GM12878 (cell line): ENCODE results near the gene LOXL3. TPM values are rescaled to one million over a fixed set of nuclear protein-coding genes. Genes with fewer than 3 reads are reported as not detected.

Experiments used
- ATAC-seq: fragments of 200-7000 bp; cut with Tn5 transposase; 3 replicates; pipeline ENCODE4 v1.9.1; 2020; ENCODE audit warnings: mild to moderate bottlenecking, moderate library complexity
- BruUV-seq: library from RNA; stranded (reverse); fragments of 400-500 nt; replicated peaks from 2 replicates; lab custom pipeline; 2021; lab: Mats Ljungman, UMichigan
- CTCF ChIA-PET: fragments of 300-600 bp; sonication (Branson Sonifier 250); formaldehyde crosslinking; extraction: SDS; loops from one replicate; lab custom pipeline; 2021; ENCODE audit warnings: inconsistent platforms; lab: Yijun Ruan, JAX
- POLR2A ChIA-PET: fragments of 350-600 bp; formaldehyde crosslinking; extraction: SDS; loops from one replicate; lab custom pipeline; 2021; ENCODE audit warnings: inconsistent platforms; lab: Charles Lee
- RAD21 ChIA-PET: fragments of 300-600 bp; sonication (Branson Sonifier 250); formaldehyde crosslinking; loops from one replicate; lab custom pipeline; 2023; ENCODE audit warnings: antibody characterized with exemption; ENCODE audit not compliant: unreplicated experiment; lab: Charles Lee
- SMC1A ChIA-PET: fragments of 300-600 bp; sonication (Branson Sonifier 250); formaldehyde crosslinking; loops from one replicate; lab custom pipeline; 2023; ENCODE audit not compliant: unreplicated experiment, uncharacterized antibody; lab: Charles Lee
- DNase-seq: peaks from one replicate; pipeline ENCODE4 v3.0.0-alpha.2; 2011; ENCODE audit warnings: low read depth, low spot score
- FAIRE-seq: peaks from 3 replicates; lab custom pipeline; 2011; peaks lifted over from hg19 to GRCh38; lab: Jason Lieb, UNC
- H2AFZ ChIP-seq: 2 replicates; pipeline ENCODE4 v1.6.0; 2011; ENCODE audit warnings: low read depth, low read length, control low read depth; ENCODE audit not compliant: control insufficient read depth
- H3K27ac ChIP-seq: 2 replicates; pipeline ENCODE4 v1.5.1; 2011; ENCODE audit warnings: control low read depth; ENCODE audit not compliant: control insufficient read depth, insufficient read depth
- H3K27me3 ChIP-seq, 2 experiments: replicated peaks in 1 of 2; 2 replicates each; pipeline versions ENCODE4 v1.6.0 to v1.6.1; 2011; ENCODE audit warnings: low read length in 1 of 2; ENCODE audit not compliant: control insufficient read depth in 2 of 2, insufficient read depth in 2 of 2
- H3K36me3 ChIP-seq, 2 experiments: 2 replicates each; pipeline ENCODE4 v1.5.1; 2011; ENCODE audit warnings: low read length in 1 of 2; ENCODE audit not compliant: control insufficient read depth in 2 of 2, insufficient read depth in 2 of 2
- H3K4me1 ChIP-seq: 2 replicates; pipeline ENCODE4 v1.6.1; 2011; ENCODE audit warnings: mild to moderate bottlenecking, low read length, moderate library complexity, mixed read lengths; ENCODE audit not compliant: control insufficient read depth, insufficient read depth
- H3K4me2 ChIP-seq: 2 replicates; pipeline ENCODE4 v1.6.0; 2011; ENCODE audit warnings: control low read depth; ENCODE audit not compliant: control insufficient read depth, insufficient read depth
- H3K4me3 ChIP-seq: fragments of 200-600 bp; sonication (generic); 2 replicates; pipeline ENCODE4 v1.5.1; 2016
- H3K79me2 ChIP-seq: 2 replicates; pipeline ENCODE4 v1.6.0; 2011; ENCODE audit warnings: low read length; ENCODE audit not compliant: control insufficient read depth, insufficient read depth
- H3K9ac ChIP-seq: 2 replicates; pipeline ENCODE4 v1.8.0; 2011; ENCODE audit warnings: low read length, control low read depth, mixed read lengths; ENCODE audit not compliant: control insufficient read depth, insufficient read depth
- H3K9me3 ChIP-seq: replicated peaks from 3 replicates; pipeline ENCODE4 v1.5.1; 2011; ENCODE audit warnings: mild to moderate bottlenecking, low read length; ENCODE audit not compliant: control insufficient read depth, insufficient read depth
- H4K20me1 ChIP-seq: 2 replicates; pipeline ENCODE4 v1.6.0; 2011; ENCODE audit not compliant: control insufficient read depth, insufficient read depth
- ASH2L ChIP-seq: fragments of 300-600, 200-600 bp; sonication (generic); IDR thresholded peaks from 2 replicates; pipeline ENCODE4 v1.6.1; 2017; ENCODE audit warnings: low read depth, mild to moderate bottlenecking, borderline replicate concordance
- ATF7 ChIP-seq: fragments of 450-650 bp; IDR thresholded peaks from 2 replicates; pipeline ENCODE4 v1.6.1; 2016; ENCODE audit warnings: low read depth, mild to moderate bottlenecking
- CBX5 ChIP-seq: sonication (generic); IDR thresholded peaks from 2 replicates; pipeline ENCODE4 v1.6.1; 2016; ENCODE audit warnings: low read depth, moderate library complexity, mild to moderate bottlenecking, inconsistent platforms
- CREB1 ChIP-seq: IDR thresholded peaks from 2 replicates; pipeline ENCODE4 v1.6.1; 2012; ENCODE audit warnings: low read depth, mild to moderate bottlenecking, inconsistent platforms
- CREM ChIP-seq: IDR thresholded peaks from 2 replicates; pipeline ENCODE4 v1.6.1; 2014; ENCODE audit warnings: antibody characterized with exemption, low read depth
- ESRRA ChIP-seq: IDR thresholded peaks from 2 replicates; pipeline ENCODE4 v1.6.1; 2012; ENCODE audit warnings: mild to moderate bottlenecking, low read length, improper control_type of control experiment
- HCFC1 ChIP-seq: fragments of 150-350 bp; IDR thresholded peaks from 2 replicates; pipeline ENCODE4 v1.6.1; 2014; ENCODE audit warnings: low read length
- KDM1A ChIP-seq: fragments of 200-600 bp; sonication (generic); IDR thresholded peaks from 2 replicates; pipeline ENCODE4 v1.6.1; 2016; ENCODE audit warnings: borderline replicate concordance
- MXI1 ChIP-seq: fragments of 150-350 bp; IDR thresholded peaks from 2 replicates; pipeline ENCODE4 v1.6.1; 2011; ENCODE audit warnings: low read depth, mild to moderate bottlenecking, inconsistent platforms, low read length, improper control_type of control experiment
- NBN ChIP-seq: fragments of 450-650 bp; IDR thresholded peaks from 2 replicates; pipeline ENCODE4 v1.6.1; 2016
- NR2C1 ChIP-seq: fragments of 450-650 bp; IDR thresholded peaks from 2 replicates; pipeline ENCODE4 v1.6.1; 2017; ENCODE audit warnings: antibody characterized with exemption, mild to moderate bottlenecking, moderate library complexity
- NRF1 ChIP-seq: conservative IDR thresholded peaks from 2 replicates; pipeline ENCODE4 v1.6.1; 2011; ENCODE audit warnings: mild to moderate bottlenecking, low read depth, low read length, improper control_type of control experiment
- POLR2A ChIP-seq: IDR thresholded peaks from 2 replicates; pipeline ENCODE4 v1.6.1; 2011; ENCODE audit warnings: low read depth, mild to moderate bottlenecking, low read length
- POLR2AphosphoS5 ChIP-seq: IDR thresholded peaks from 2 replicates; pipeline ENCODE4 v1.6.1; 2011; ENCODE audit warnings: mild to moderate bottlenecking, low read length, inconsistent platforms
- RELA ChIP-seq: fragments of 450-650 bp; IDR thresholded peaks from 2 replicates; pipeline ENCODE4 v1.8.0; 2014; ENCODE audit warnings: borderline replicate concordance; ENCODE audit not compliant: partially characterized antibody
- SIX5 ChIP-seq: IDR thresholded peaks from 2 replicates; pipeline ENCODE4 v1.6.1; 2011; ENCODE audit warnings: mild to moderate bottlenecking, low read depth, low read length, moderate library complexity; ENCODE audit not compliant: severe bottlenecking
- SMAD5 ChIP-seq: IDR thresholded peaks from 2 replicates; pipeline ENCODE4 v1.6.1; 2016; ENCODE audit warnings: antibody characterized with exemption, low read depth
- SPI1 ChIP-seq: IDR thresholded peaks from 2 replicates; pipeline ENCODE4 v1.6.1; 2011; ENCODE audit warnings: low read depth, mild to moderate bottlenecking, low read length, moderate library complexity, borderline replicate concordance; ENCODE audit not compliant: insufficient read depth
- SUZ12 ChIP-seq: fragments of 200-600 bp; sonication (generic); IDR thresholded peaks from one replicate; pipeline ENCODE4 v1.6.1; 2018; ENCODE audit warnings: antibody characterized with exemption, mild to moderate bottlenecking; ENCODE audit not compliant: unreplicated experiment
- TCF3 ChIP-seq: IDR thresholded peaks from 2 replicates; pipeline ENCODE4 v1.6.1; 2012; ENCODE audit warnings: low read depth, mild to moderate bottlenecking, low read length, borderline replicate concordance; ENCODE audit not compliant: insufficient read depth
- YY1 ChIP-seq: IDR thresholded peaks from 2 replicates; pipeline ENCODE4 v1.6.1; 2011; ENCODE audit warnings: low read depth, mild to moderate bottlenecking, low read length
- WGBS: methylation state at CpG from one replicate; pipeline ENCODE4 v1.1.6; 2016; ENCODE audit warnings: low lambda C conversion rate; ENCODE audit not compliant: insufficient replicate concordance, insufficient coverage; ENCODE audit errors: missing lambda C conversion rate; 5-methylcytosine and 5-hydroxymethylcytosine counted together
- in situ Hi-C: fragments of 300-500 bp; cut with MboI; formaldehyde crosslinking; loops from 9 replicates; pipeline ENCODE4 v1.14.3; 2018; ENCODE audit warnings: mixed read lengths
- intact Hi-C: fragments of 100-400 bp; cut with micrococcal nuclease; formaldehyde crosslinking; loops from one replicate; pipeline ENCODE4 v1.14.2; 2022; ENCODE audit not compliant: unreplicated experiment
- polyA plus RNA-seq, 11 experiments: library from polyadenylated mRNA; depleted of rRNA in 4 of 11; unstranded in 6 of 11; stranded (reverse) in 5 of 11; fragments of >200 nt; fragmentation: Nextera tagmentation in 4 of 11; fragmentation: Illumina TruSeq in 1 of 11; extraction: Ambion mirVana in 4 of 11; extraction: Trizol in 1 of 11; gene quantifications; 1 replicate in 1 of 11; 2 replicates in 10 of 11; pipeline versions ENCODE4 v1.2.1 to v1.2.3, GENCODE V29; 2011 to 2016; ENCODE audit warnings: inconsistent platforms in 2 of 11, missing spikeins in 2 of 11, low read depth in 1 of 11
- total RNA-seq, 4 experiments: library from RNA; depleted of rRNA in 3 of 4; stranded (reverse); fragments of >200 nt in 3 of 4; fragmentation: Illumina TruSeq in 1 of 4; extraction: Trizol in 1 of 4; gene quantifications; 2 replicates each; pipeline versions ENCODE4 v1.2.1 to v1.2.3, GENCODE V29; 2013 to 2021

The LOXL3 gene
- total and polyA plus RNA-seq, 10 of the 15 experiments (the other 5 are each of a cell fraction or from before 2014, with no cell fraction given) = 6.2 to 40.9 (median 23.3) TPM

DNA sequence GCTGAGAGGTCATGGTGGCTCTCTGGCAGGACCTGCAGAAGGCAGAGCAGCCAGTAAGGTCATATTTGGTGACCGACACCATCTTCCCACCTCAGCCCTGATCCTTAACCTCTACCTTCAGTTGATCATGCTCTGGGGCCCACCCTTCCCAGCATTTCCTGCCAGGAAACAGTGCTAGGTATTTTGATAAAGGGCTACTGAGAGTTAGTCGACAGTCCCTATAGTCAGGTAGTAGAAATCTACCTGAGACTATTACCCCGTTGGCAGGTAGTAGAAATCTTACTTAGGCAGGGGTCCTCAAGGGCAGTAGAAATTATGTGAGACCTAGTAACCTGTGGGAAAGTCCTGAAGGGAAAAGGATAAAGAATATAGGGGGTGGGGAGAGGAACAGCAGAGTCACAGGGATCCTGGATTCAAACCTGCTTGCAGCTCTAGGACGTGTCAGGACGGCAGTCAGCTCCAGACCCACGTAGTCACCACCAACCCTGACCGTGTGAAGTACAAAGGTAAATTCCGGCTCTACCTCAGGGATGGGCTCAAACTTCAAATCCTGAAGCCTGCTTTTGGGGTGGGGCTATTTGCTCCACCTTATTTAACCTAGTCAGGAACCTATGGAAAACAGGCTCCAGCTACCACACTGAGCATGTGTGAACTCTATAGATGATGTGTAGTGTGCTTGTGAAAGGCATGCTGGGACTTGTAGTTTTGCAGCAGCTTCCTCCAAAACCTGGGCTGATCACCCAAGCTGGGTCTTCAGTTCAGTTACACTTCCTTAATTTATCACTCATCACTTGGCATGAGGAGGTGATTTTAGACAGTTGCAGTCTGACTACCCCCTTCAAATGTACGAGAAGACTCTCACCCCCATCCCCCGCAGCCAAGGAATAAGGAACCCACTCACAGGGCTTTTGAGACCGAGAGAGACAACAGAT is 27.8 kb downstream of the LOXL3 start, which contains the start of gene DQX1:
DQX1 (minus strand) TSS at position 515 of the 932 bp plus-strand sequence; CDS start at position 13, 502 bp downstream.
- Histone ChIP-seq H4K20me1 (no peaks in the 10 kb centered on the region), H3K27ac (no peak within 1 kb of the TSS)
- SMC1A ChIA-PET = interaction anchor here (0.9 to 9.9 kb wide), 5 partner anchors 18 to 61 kb away, joined by 3 to 208 read pairs (median 7); partner anchors contain the start of gene PCGF1
- RAD21 ChIA-PET = interaction anchor here (1.1 to 7.5 kb wide), 3 partner anchors 43 to 92 kb away, joined by 3 to 158 read pairs (median 7); partner anchors contain the start of genes CCDC142 and TTC31
- CTCF ChIA-PET = interaction anchor here (1.1 to 10.4 kb wide), 6 partner anchors 20 to 61 kb away, joined by 4 to 226 read pairs (median 51); partner anchors contain the start of genes CCDC142, PCGF1 and TTC31
- ATAC-seq = peak; percentile 5
- TF ChIP-seq HCFC1 = peak; percentile 82
- no peak for TF ChIP-seq MXI1
- peak; percentile 35; the same call in 1 of the 2 replicates for TF ChIP-seq SMAD5
- TF ChIP-seq CREM = peak; percentile 43; the same call in 1 of the 2 replicates
- no peak for TF ChIP-seq CREB1
- peak; percentile 72 for TF ChIP-seq POLR2AphosphoS5
- TF ChIP-seq SUZ12 = no peak
- 0 out of 2 replicates have a peak, but pooled peaks have one; percentile 4 for TF ChIP-seq YY1
- TF ChIP-seq NR2C1 = peak; percentile 69
- peak; percentile 44; the same call in 1 of the 2 replicates for TF ChIP-seq POLR2A
- no peak for TF ChIP-seq ESRRA
- no peak for TF ChIP-seq TCF3
- no peak for TF ChIP-seq CBX5
- no peak for TF ChIP-seq KDM1A
- peak; percentile 63 for TF ChIP-seq ATF7
- 0 out of 2 replicates have a peak, but pooled peaks have one; percentile 8 for TF ChIP-seq NRF1
- no peak for TF ChIP-seq NBN
- TF ChIP-seq ASH2L = no peak
- TF ChIP-seq SIX5 = peak; percentile 85
- no peak for TF ChIP-seq RELA
- peak; percentile 88 for TF ChIP-seq SPI1
- TF ChIP-seq, all 136 proteins: peak for 11
- POLR2A ChIA-PET = interaction anchor here (0.7 to 2.6 kb wide), 6 partner anchors 18 to 60 kb away, joined by 4 to 10 read pairs (median 4); partner anchors contain the start of gene PCGF1
- peaks cover 38% of the 10 kb centered on the region for H3K79me2 ChIP-seq
- FAIRE-seq (peak; percentile 97), DNase-seq (peak; percentile 49)
- no peak within 1 kb of the TSS for H3K9ac ChIP-seq
- peaks cover 22% of the 10 kb centered on the region for H3K4me1 ChIP-seq
- no peak within 1 kb of the TSS for H2AFZ ChIP-seq
- intact Hi-C loops = no loop called here
- no TSS peak for BruUV-seq
- H3K9me3 ChIP-seq = no peaks in the 10 kb centered on the region
- WGBS = 64% methylated on average over 11 of the region's 11 CpGs
- H3K4me2 ChIP-seq = peak within 1 kb of the TSS; percentile 46
- no peak within 1 kb of the TSS for H3K4me3 ChIP-seq
- in situ Hi-C loops = no loop called here
- H3K36me3 ChIP-seq = peaks cover 12 to 17% of the 10 kb centered on the region in 2 experiments
- H3K27me3 ChIP-seq = no peaks in the 10 kb centered on the region
